Effector memory CD8-positive, alpha-beta T cell (primary cell): ENCODE data around the gene ADAP1.
"Not testable (repeated sequence)": the region's sequence is repeated elsewhere in the genome, so short reads cannot be mapped to it uniquely, and the experiment has no call there.

Source experiments
- ATAC-seq: fragments of 150-1000 bp; cut with Tn5 transposase; replicated peaks from 2 replicates; pipeline ENCODE4 v1.10.0; 2021; ENCODE audit warnings: mild to moderate bottlenecking, moderate library complexity
- DNase-seq, 3 experiments: peaks; one replicate each; pipeline ENCODE4 v3.0.0; 2021
- H3K27ac Mint-ChIP-seq, 2 donors: one replicate each; pipeline ENCODE4 v1.8.0; 2022; ENCODE audit warnings: mild to moderate bottlenecking in 2 of 2, mixed read lengths in 2 of 2, moderate library complexity in 2 of 2
- H3K27me3 Mint-ChIP-seq, 2 donors: one replicate each; pipeline ENCODE4 v1.8.0; 2022; ENCODE audit warnings: mixed read lengths in 2 of 2
- H3K36me3 Mint-ChIP-seq: one replicate; pipeline ENCODE4 v1.8.0; 2022; ENCODE audit warnings: mild to moderate bottlenecking, moderate library complexity, mixed read lengths; ENCODE audit not compliant: insufficient read depth
- H3K4me1 Mint-ChIP-seq, 2 donors: one replicate each; pipeline ENCODE4 v1.8.0; 2022; ENCODE audit warnings: low read depth in 2 of 2, mixed read lengths in 2 of 2
- H3K4me3 Mint-ChIP-seq, 2 donors: one replicate each; pipeline ENCODE4 v1.8.0; 2022; ENCODE audit warnings: mild to moderate bottlenecking in 2 of 2, mixed read lengths in 2 of 2, moderate library complexity in 2 of 2
- H3K9me3 Mint-ChIP-seq, 2 donors: one replicate each; pipeline ENCODE4 v1.8.0; 2022; ENCODE audit warnings: mixed read lengths in 2 of 2

Gene ADAP1

GRCh38 chr7:873367-874002 is 81.0 kb downstream of the ADAP1 start:
- Mint-ChIP-seq H3K9me3 (no peaks in the 10 kb centered on the region), H3K27ac (no peak overlapping the region), H3K4me1 (peaks cover 13 to 14% of the 10 kb centered on the region in 2 donors), H3K27me3 (no peaks in the 10 kb centered on the region), H3K4me3 (no peak overlapping the region), H3K36me3 (peaks cover 32% of the 10 kb centered on the region)
- DNase-seq (peak; percentile 50 to 58 (median 57)), ATAC-seq (peak; percentile 26)

- H3K9me3 Mint-ChIP-seq, H3K4me3 Mint-ChIP-seq: not testable (repeated sequence)
- H3K36me3 Mint-ChIP-seq, result peaks cover 34% of the 10 kb centered on the region
Observed at GRCh38 chr7:872685-873084, 81.8 kb downstream of the ADAP1 start.

GRCh38 chr7:871900-872537 is 82.5 kb downstream of the ADAP1 start:
- ATAC-seq, result no peak
- no peak for DNase-seq
- no peaks in the 10 kb centered on the region for H3K9me3 Mint-ChIP-seq
- H3K27me3 Mint-ChIP-seq, result no peaks in the 10 kb centered on the region
- peaks cover 31% of the 10 kb centered on the region for H3K36me3 Mint-ChIP-seq
- peak overlapping the region in 1 of 2 donors; percentile 38 for H3K27ac Mint-ChIP-seq
- H3K4me1 Mint-ChIP-seq, result peaks cover 2 to 7% of the 10 kb centered on the region in 2 donors
- no peak overlapping the region for H3K4me3 Mint-ChIP-seq

More at GRCh38 chr7:872685-873084, 81.8 kb downstream of the ADAP1 start:
- not testable (repeated sequence) for ATAC-seq, H3K27me3 Mint-ChIP-seq, H3K4me1 Mint-ChIP-seq, DNase-seq
- peak overlapping the region in 1 of 2 donors; percentile 19 for H3K27ac Mint-ChIP-seq

- Mint-ChIP-seq H3K27me3 (no peaks in the 10 kb centered on the region), H3K4me3 (no peak overlapping the region), H3K9me3 (no peaks in the 10 kb centered on the region), H3K27ac (no peak overlapping the region), H3K4me1 (peaks cover 0 to 6% of the 10 kb centered on the region in 2 donors), H3K36me3 (peaks cover 25% of the 10 kb centered on the region)
- DNase-seq (no peak), ATAC-seq (no peak)
Observed at GRCh38 chr7:869348-869747, 85.1 kb downstream of the ADAP1 start.

- Mint-ChIP-seq H3K4me3 (no peak overlapping the region), H3K4me1 (peaks cover 0 to 2% of the 10 kb centered on the region in 2 donors), H3K27ac (no peak overlapping the region), H3K36me3 (peaks cover 28% of the 10 kb centered on the region), H3K27me3 (no peaks in the 10 kb centered on the region), H3K9me3 (no peaks in the 10 kb centered on the region)
- DNase-seq (no peak), ATAC-seq (no peak)
Observed at GRCh38 chr7:868189-868486, 86.3 kb downstream of the ADAP1 start.

GRCh38 chr7:867406-868188 is 86.9 kb downstream of the ADAP1 start:
- H3K27ac Mint-ChIP-seq, result no peak overlapping the region
- H3K36me3 Mint-ChIP-seq, result peaks cover 23% of the 10 kb centered on the region
- no peak for DNase-seq
- no peaks in the 10 kb centered on the region for H3K9me3 Mint-ChIP-seq
- no peaks in the 10 kb centered on the region for H3K27me3 Mint-ChIP-seq
- no peak overlapping the region for H3K4me3 Mint-ChIP-seq
- ATAC-seq, result no peak
- no peaks in the 10 kb centered on the region for H3K4me1 Mint-ChIP-seq

GRCh38 chr7:867001-867405 is 87.5 kb downstream of the ADAP1 start:
- Mint-ChIP-seq H3K27me3 (no peaks in the 10 kb centered on the region), H3K9me3 (no peaks in the 10 kb centered on the region), H3K36me3 (peaks cover 24% of the 10 kb centered on the region), H3K4me3 (no peak overlapping the region), H3K27ac (no peak overlapping the region), H3K4me1 (no peaks in the 10 kb centered on the region)
- DNase-seq, result no peak
- no peak for ATAC-seq

GRCh38 chr7:865921-866320 is 88.6 kb downstream of the ADAP1 start:
- H3K27ac Mint-ChIP-seq, result no peak overlapping the region
- H3K36me3 Mint-ChIP-seq, result peaks cover 27% of the 10 kb centered on the region
- H3K4me1 Mint-ChIP-seq, result no peaks in the 10 kb centered on the region
- no peak overlapping the region for H3K4me3 Mint-ChIP-seq
- H3K27me3 Mint-ChIP-seq, result no peaks in the 10 kb centered on the region
- no peaks in the 10 kb centered on the region for H3K9me3 Mint-ChIP-seq
- ATAC-seq, result no peak
- DNase-seq, result no peak

- no peak for ATAC-seq
- Mint-ChIP-seq H3K4me1 (no peaks in the 10 kb centered on the region), H3K4me3 (no peak overlapping the region), H3K27me3 (no peaks in the 10 kb centered on the region), H3K36me3 (peaks cover 39% of the 10 kb centered on the region), H3K9me3 (no peaks in the 10 kb centered on the region), H3K27ac (no peak overlapping the region)
- no peak for DNase-seq
Observed at GRCh38 chr7:863106-863505, 91.4 kb downstream of the ADAP1 start.

GRCh38 chr7:862157-862556 is 92.3 kb downstream of the ADAP1 start:
- Mint-ChIP-seq H3K27ac (peak overlapping the region; percentile 66 to 71), H3K27me3 (no peaks in the 10 kb centered on the region), H3K9me3 (no peaks in the 10 kb centered on the region), H3K4me1 (no peaks in the 10 kb centered on the region), H3K4me3 (no peak overlapping the region), H3K36me3 (peaks cover 39% of the 10 kb centered on the region)
- ATAC-seq, result no peak
- no peak for DNase-seq

- Mint-ChIP-seq H3K36me3 (peaks cover 42% of the 10 kb centered on the region), H3K4me3 (no peak overlapping the region), H3K4me1 (no peaks in the 10 kb centered on the region), H3K27me3 (no peaks in the 10 kb centered on the region), H3K9me3 (no peaks in the 10 kb centered on the region), H3K27ac (no peak overlapping the region)
- DNase-seq, result no peak
- no peak for ATAC-seq
Observed at GRCh38 chr7:861222-861621, 93.3 kb downstream of the ADAP1 start.

- Mint-ChIP-seq H3K36me3 (peaks cover 42% of the 10 kb centered on the region), H3K27me3 (no peaks in the 10 kb centered on the region), H3K4me1 (no peaks in the 10 kb centered on the region)
Observed at GRCh38 chr7:860149-860548, 94.3 kb downstream of the ADAP1 start.

GRCh38 chr7:859359-860030 is 95.0 kb downstream of the ADAP1 start:
- Mint-ChIP-seq H3K4me3 (no peak overlapping the region), H3K4me1 (no peaks in the 10 kb centered on the region), H3K27me3 (no peaks in the 10 kb centered on the region), H3K9me3 (no peaks in the 10 kb centered on the region), H3K27ac (no peak overlapping the region), H3K36me3 (peaks cover 42% of the 10 kb centered on the region)
- ATAC-seq (no peak), DNase-seq (no peak)

More at GRCh38 chr7:860149-860548, 94.3 kb downstream of the ADAP1 start:
- no peaks in the 10 kb centered on the region for H3K9me3 Mint-ChIP-seq
- no peak overlapping the region for H3K27ac Mint-ChIP-seq
- ATAC-seq (no peak), DNase-seq (no peak)
- no peak overlapping the region for H3K4me3 Mint-ChIP-seq
